HAP-1 (cell line): Measurements from ENCODE around the gene TSPYL1.

ENCODE experiments used
- DNase-seq, 2 experiments: peaks; one replicate each; pipeline ENCODE4 v3.0.0-alpha.2; 2016 to 2020; ENCODE audit warnings: low spot score in 2 of 2
- H3K27me3 ChIP-seq: fragments of 250-450 bp; sonication (Bioruptor Pico); 2 replicates; pipeline ENCODE4 v1.5.1; 2020; ENCODE audit warnings: low read depth, mild to moderate bottlenecking, moderate library complexity
- H3K36me3 ChIP-seq: fragments of 250-450 bp; sonication (Bioruptor Pico); replicated peaks from 2 replicates; pipeline ENCODE4 v1.5.1; 2020; ENCODE audit warnings: mild to moderate bottlenecking
- H3K4me1 ChIP-seq: fragments of 250-450 bp; sonication (Bioruptor Pico); 2 replicates; pipeline ENCODE4 v1.5.1; 2020; ENCODE audit warnings: mild to moderate bottlenecking
- H3K4me3 ChIP-seq: fragments of 250-450 bp; sonication (Bioruptor Pico); 2 replicates; pipeline ENCODE4 v1.5.1; 2020; ENCODE audit warnings: mild to moderate bottlenecking, moderate library complexity
- H3K9me3 ChIP-seq: fragments of 250-450 bp; sonication (Bioruptor Pico); 2 replicates; pipeline ENCODE4 v1.5.1; 2020; ENCODE audit warnings: mild to moderate bottlenecking, moderate library complexity
- in situ Hi-C: fragments of 300-500 bp; cut with MboI; formaldehyde crosslinking; loops from 3 replicates; pipeline ENCODE4 v1.14.3; 2020; ENCODE audit warnings: low sequenced_read_pairs, inconsistent platforms, mixed read lengths

TSPYL1 gene

DNA sequence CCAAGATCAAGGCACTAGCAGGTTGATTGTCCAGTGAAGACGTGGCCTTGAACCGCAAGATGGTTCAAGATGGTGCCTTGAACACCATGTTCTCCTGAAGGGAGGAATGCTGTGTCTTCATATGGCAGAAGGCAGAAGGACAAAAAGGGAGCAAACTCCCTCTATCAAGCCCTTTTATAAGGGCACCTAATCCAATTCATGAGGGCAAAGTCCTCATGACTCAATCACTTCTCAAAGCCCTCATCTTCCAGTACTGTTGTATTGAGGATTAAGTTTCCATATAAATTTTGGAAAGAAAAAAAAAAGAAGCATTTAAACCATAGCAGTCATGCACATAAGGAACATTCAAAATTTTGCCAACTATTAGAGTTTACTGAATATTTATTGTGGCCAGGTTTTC, 29.9 kb upstream of the TSPYL1 start:
- Histone ChIP-seq H3K36me3 (no peaks in the 10 kb centered on the region), H3K4me1 (no peaks in the 10 kb centered on the region), H3K9me3 (no peaks in the 10 kb centered on the region), H3K4me3 (no peak overlapping the region), H3K27me3 (peaks cover 3% of the 10 kb centered on the region; the same call in 1 of the 2 replicates)
- DNase-seq = no peak
- in situ Hi-C loops = no loop called here

DNA sequence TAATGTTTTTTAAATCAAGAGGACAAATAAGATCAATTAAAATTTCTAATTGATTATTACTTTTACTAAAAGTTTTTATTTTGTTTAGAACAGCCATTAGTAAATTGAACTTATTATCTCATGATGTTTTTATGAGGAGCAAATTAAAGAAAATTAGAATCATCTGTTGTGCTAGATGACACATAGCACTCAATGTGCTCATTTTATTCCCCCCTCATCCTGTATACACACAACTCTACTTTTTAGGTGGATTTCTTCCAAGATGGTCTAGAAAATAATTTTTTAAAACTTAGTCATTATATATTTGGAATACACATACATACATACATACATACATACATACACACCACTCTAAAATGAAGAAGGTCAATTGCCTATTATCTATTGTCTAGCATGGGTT, 29.3 kb upstream of the TSPYL1 start:
- DNase-seq = no peak
- in situ Hi-C loops = no loop called here
- Histone ChIP-seq H3K4me3 (no peak overlapping the region), H3K4me1 (no peaks in the 10 kb centered on the region), H3K36me3 (no peaks in the 10 kb centered on the region), H3K9me3 (no peaks in the 10 kb centered on the region), H3K27me3 (peaks cover 5% of the 10 kb centered on the region; the same call in 1 of the 2 replicates)

DNA sequence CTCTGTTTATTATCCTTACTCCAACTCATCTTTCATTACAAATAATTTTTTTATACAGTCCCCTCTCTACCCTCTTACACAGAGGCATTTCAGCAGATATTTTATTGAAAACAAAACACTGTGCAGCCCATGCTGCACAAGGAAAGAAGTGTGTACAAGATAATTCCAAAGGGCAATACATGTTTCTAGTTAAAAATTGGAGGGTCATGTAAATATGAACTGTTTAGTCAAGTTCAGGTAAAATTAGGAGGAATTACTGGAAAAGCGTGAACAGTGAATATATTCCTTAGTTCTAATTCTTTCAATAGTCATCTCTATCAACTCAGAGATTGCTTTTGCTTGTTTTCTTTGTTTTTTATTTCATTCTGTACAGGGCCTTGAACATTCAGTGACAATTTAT, 27.9 kb upstream of the TSPYL1 start:
- no peaks in the 10 kb centered on the region for H3K4me1 ChIP-seq
- no peak overlapping the region for H3K4me3 ChIP-seq
- H3K27me3 ChIP-seq = peaks cover 5% of the 10 kb centered on the region; the same call in 1 of the 2 replicates
- in situ Hi-C loops = no loop called here
- no peak for DNase-seq
- no peaks in the 10 kb centered on the region for H3K36me3 ChIP-seq
- no peaks in the 10 kb centered on the region for H3K9me3 ChIP-seq

DNA sequence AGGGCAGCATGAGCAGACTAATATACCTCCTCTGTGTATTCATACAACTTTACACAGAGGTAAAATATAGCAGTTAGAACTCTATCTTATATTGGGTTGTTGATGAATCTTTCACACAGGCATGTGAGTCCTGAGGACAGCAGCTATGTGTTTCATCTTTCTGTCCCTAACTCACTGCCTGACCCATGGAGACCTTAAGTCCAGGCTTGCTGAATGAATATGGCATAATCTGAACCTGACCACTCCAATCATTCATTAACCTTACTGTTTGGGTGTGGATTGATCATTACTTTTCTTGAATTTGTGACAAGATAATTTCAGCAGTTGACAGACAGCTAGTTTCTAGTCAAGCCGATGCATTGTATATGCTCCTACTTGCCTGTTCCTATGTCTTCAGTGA, 27.3 kb upstream of the TSPYL1 start:
- Histone ChIP-seq H3K9me3 (no peaks in the 10 kb centered on the region), H3K36me3 (no peaks in the 10 kb centered on the region), H3K27me3 (peaks cover 5% of the 10 kb centered on the region; the same call in 1 of the 2 replicates), H3K4me3 (no peak overlapping the region), H3K4me1 (no peaks in the 10 kb centered on the region)
- no peak for DNase-seq
- in situ Hi-C loops = no loop called here

DNA sequence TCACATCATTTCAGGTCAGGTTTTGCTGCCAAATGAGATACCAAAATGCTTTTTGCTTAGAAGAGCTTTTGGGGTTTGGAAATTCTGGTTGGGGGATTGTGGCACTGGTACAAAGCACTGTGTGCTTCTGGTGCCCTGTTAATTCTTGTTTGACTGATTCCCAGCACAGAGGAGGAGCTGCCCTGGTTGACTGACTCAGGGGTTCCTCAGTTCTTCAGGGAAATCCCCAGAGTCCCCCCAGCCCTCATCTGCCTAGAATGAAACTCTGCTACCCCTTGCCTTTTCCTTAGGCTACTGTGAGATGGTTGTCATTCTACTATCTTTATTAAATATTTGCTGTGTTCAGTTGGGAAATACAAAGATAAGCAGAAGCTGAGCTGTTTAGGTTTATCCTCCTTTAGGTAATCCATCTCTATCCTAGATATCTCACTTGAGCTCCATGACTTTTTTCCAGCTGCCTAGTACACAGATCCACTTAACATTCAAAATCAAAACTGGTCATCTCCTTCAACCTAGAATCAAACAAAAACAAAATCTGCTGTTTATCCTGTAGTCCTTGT, 24.9 kb upstream of the TSPYL1 start:
- in situ Hi-C loops = no loop called here
- Histone ChIP-seq H3K36me3 (no peaks in the 10 kb centered on the region), H3K4me1 (no peaks in the 10 kb centered on the region), H3K9me3 (no peaks in the 10 kb centered on the region), H3K27me3 (peaks cover 10% of the 10 kb centered on the region), H3K4me3 (no peak overlapping the region)
- no peak for DNase-seq

DNA sequence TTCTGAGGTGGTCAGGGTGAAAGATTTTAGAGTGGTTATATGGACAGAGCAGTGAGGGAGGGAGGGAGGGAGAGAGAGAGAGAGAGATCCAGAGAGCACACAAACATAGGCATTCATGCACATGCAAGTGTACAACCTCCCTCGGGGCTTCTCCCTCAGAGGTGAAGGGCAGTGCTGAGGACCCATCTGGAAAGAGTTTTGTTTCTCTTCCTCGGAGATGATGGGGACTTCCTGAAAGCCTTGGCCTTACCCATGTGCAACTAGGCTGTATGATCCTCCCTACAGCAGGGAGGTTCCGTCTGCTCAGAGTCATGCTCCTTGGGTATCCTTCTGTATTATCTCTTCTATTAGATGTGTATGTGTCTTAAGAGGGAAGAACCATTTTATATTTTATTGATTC, 21.4 kb upstream of the TSPYL1 start:
- in situ Hi-C loops = no loop called here

DNA sequence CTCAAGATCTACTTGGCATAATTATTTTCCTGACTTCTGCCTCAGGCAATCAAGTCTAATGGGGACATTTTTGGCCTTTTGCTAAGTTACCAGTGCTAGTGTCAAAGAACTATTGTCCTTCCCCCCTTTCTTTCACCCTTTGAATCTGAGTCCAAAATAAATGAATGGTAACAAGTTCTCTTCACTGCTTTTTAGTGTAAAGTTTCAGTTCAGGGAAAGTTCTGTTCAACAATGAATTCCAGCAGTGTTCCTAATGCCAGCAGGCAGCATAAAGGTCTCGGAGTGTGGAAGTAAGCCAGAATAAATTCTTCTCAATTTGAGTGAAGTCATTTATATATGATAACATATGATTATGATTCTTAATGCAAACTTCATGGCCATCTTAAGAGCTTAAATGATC, 20.8 kb upstream of the TSPYL1 start:
- DNase-seq = no peak
- Histone ChIP-seq H3K36me3 (no peaks in the 10 kb centered on the region), H3K27me3 (peaks cover 15% of the 10 kb centered on the region), H3K4me1 (no peaks in the 10 kb centered on the region), H3K4me3 (no peak overlapping the region), H3K9me3 (no peaks in the 10 kb centered on the region; the same call in 1 of the 2 replicates)
- in situ Hi-C loops = no loop called here

More for the DNA sequence above, 21.4 kb upstream of the TSPYL1 start:
- Histone ChIP-seq H3K36me3 (no peaks in the 10 kb centered on the region), H3K4me3 (no peak overlapping the region), H3K27me3 (peaks cover 13% of the 10 kb centered on the region), H3K4me1 (no peaks in the 10 kb centered on the region), H3K9me3 (no peaks in the 10 kb centered on the region; the same call in 1 of the 2 replicates)
- no peak for DNase-seq

DNA sequence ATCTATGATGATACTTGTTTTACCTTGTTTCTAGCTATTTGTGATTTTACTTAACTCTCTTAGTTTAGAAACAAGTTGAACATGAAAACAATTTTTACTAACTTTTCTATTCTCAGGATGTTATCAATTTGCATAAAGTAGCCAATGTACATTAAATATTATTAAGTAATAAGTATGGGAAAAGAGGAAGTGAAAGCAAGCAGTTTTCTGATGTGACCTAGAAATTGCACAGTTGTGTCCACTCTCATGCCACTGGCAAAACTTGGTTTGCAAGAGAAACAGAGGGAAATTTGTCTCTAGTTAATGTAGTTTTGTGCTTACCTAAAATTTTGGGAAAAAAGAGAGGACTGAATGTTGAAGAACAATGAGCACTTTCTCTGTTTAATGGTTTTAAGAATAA, 19.2 kb upstream of the TSPYL1 start:
- no peak overlapping the region for H3K4me3 ChIP-seq
- in situ Hi-C loops = loop anchor here (25.0 kb wide), 1 partner anchor 363 kb away; the partner anchor contains the start of gene ZUP1
- H3K9me3 ChIP-seq = no peaks in the 10 kb centered on the region; the same call in 1 of the 2 replicates
- peaks cover 14% of the 10 kb centered on the region for H3K27me3 ChIP-seq
- no peaks in the 10 kb centered on the region for H3K36me3 ChIP-seq
- H3K4me1 ChIP-seq = no peaks in the 10 kb centered on the region
- no peak for DNase-seq

DNA sequence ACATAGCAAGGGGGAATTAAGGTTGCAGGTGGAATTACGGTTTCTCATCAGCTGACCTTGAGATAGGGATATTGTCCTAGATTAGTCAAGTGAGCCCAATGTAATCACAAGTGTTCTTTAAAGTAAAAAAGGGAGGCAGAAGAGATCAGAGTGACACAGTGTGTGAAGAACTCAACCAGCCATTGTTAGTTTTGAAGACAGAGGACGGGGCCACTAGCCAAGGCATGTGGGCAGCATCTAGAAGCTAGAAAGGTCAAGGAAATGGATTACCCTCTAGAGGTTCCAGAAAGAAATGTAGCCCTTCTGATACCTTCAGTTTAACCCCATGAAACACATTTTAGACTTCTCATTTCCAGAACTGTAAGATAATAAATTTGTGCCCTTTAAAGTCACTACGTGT, 18.5 kb upstream of the TSPYL1 start:
- no peak for DNase-seq
- Histone ChIP-seq H3K9me3 (no peaks in the 10 kb centered on the region; the same call in 1 of the 2 replicates), H3K4me3 (no peak overlapping the region), H3K27me3 (peaks cover 14% of the 10 kb centered on the region), H3K4me1 (no peaks in the 10 kb centered on the region), H3K36me3 (no peaks in the 10 kb centered on the region)
- in situ Hi-C loops = loop anchor here (25.0 kb wide), 1 partner anchor 364 kb away; the partner anchor contains the start of gene ZUP1

DNA sequence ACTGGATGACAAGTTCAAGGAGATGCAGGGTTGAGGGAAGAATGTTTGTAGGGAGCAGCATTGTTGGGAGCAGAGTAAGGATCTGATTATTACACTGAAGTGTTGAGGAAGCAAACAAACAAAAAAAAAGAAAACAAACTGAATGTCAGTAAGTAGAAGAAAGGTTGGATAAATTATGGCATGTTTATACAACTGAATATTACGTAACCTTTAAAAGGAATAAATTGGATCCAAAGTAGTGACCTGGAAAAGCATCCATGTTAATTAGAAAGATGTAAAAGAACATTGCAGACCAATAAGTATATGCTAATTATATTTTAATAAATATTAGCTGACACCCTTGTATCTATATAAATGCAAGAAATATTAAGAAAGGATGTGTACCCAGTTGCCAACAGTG, 12.8 kb upstream of the TSPYL1 start:
- no peaks in the 10 kb centered on the region for H3K36me3 ChIP-seq
- no peak for DNase-seq
- H3K4me3 ChIP-seq = no peak overlapping the region
- peaks cover 31% of the 10 kb centered on the region for H3K27me3 ChIP-seq
- no peaks in the 10 kb centered on the region for H3K4me1 ChIP-seq
- in situ Hi-C loops = loop anchor here (25.0 kb wide), 1 partner anchor 370 kb away; the partner anchor contains the start of gene ZUP1
- H3K9me3 ChIP-seq = no peaks in the 10 kb centered on the region

DNA sequence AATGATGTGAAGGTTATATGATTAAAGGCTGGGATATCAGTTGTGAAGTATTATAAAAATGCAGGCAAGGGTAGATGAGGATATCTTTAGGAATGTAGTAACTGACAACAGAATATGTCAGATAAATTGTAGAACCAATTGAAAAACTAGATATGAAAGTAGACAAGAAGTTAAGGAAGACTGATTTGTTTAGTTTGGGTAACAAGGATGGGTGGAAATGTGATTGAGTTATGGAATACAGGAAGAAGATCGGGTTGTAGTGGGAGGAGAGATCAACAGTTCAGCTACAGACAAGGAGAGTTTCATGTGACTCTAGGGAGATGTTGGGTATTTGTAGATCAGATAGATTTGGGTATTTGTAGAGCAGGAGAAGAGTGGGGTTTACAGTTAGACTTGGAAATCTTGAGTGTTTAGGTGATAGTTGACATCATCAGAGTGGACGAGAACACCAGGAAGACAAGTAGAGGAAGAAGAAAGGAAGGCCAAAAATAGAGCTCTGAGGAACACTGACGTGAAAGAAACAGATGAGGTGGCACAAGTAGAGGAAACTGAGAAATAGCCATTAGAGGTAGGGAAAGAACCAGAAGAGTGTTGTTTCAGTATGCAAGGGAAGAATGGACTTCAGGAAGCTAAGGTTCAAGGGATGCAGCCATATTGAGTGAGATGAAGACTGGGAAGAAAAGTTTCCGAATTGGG, 12.1 kb upstream of the TSPYL1 start:
- Histone ChIP-seq H3K4me1 (no peaks in the 10 kb centered on the region), H3K36me3 (no peaks in the 10 kb centered on the region), H3K27me3 (peaks cover 31% of the 10 kb centered on the region), H3K9me3 (no peaks in the 10 kb centered on the region), H3K4me3 (no peak overlapping the region)
- in situ Hi-C loops = loop anchor here (25.0 kb wide), 1 partner anchor 370 kb away; the partner anchor contains the start of gene ZUP1
- no peak for DNase-seq

DNA sequence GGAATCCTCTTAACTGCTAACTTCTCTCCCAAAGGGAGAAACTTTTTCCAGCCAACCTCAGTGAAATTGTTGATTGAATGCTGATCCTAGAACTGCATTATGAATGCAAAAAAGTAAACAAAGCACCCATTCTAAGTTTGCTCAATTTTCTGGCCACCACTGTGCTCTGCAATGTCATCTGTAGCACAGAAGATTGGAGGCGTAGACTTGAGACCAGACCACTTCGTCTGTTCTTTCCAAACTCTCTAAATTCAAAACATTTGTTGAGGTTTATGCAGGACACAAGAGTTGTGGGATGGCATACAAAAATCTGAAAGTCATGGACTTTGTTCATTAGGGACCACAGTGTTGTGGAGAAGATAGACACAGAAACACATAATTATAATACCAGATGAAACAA, 11.1 kb upstream of the TSPYL1 start:
- no peak for DNase-seq
- Histone ChIP-seq H3K27me3 (peaks cover 31% of the 10 kb centered on the region), H3K36me3 (no peaks in the 10 kb centered on the region), H3K4me3 (no peak overlapping the region), H3K4me1 (no peaks in the 10 kb centered on the region), H3K9me3 (no peaks in the 10 kb centered on the region)
- in situ Hi-C loops = loop anchor here (25.0 kb wide), 1 partner anchor 372 kb away; the partner anchor contains the start of gene ZUP1

DNA sequence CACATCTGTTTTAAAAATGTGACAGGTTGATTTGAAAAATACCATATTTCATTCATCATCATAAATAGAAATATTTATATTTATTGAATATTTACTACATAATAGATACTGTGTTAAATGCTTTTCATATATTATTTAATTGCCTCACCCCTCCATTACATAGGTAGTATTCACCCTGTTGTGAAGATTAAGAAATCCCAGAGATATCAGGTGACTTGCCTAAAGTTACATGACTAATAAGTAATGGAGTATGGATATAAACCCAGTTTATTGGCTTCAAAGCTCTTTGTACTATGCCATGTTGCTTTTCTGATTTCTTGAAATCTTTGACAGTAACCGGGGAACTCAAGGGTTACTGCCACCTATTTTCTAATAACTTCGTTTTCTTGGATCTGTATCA, 10.1 kb upstream of the TSPYL1 start:
- Histone ChIP-seq H3K4me3 (no peak overlapping the region), H3K27me3 (peaks cover 29% of the 10 kb centered on the region), H3K4me1 (no peaks in the 10 kb centered on the region), H3K36me3 (no peaks in the 10 kb centered on the region), H3K9me3 (no peaks in the 10 kb centered on the region)
- no peak for DNase-seq
- in situ Hi-C loops = loop anchor here (25.0 kb wide), 1 partner anchor 372 kb away; the partner anchor contains the start of gene ZUP1

DNA sequence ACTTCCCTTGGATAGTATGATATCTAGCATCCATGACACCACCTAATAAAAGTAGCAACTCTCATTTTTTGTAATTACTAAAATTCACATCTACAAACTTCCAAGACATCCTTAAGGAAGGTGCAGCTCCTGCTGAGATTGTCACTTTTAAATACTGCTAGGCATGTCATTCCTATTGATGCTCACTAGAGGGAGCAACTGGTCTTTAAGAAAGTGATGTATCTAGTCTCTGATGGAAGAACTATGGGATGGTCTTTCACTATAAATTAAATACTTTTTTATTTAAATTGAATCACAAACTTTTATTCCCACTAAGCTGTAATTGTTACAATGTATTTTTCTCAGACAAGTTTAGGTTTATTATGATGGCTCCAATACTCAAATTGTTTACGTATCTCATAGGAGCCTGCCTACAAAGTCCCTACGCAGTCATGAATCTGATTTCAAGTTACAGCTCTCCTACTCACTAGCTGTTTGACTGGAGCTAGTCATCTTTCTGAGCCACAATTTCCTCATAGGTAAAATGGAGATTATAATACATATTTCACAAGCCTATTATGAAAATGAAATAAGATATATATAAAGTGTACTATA, 8.1 kb upstream of the TSPYL1 start:
- Histone ChIP-seq H3K4me3 (no peak overlapping the region), H3K36me3 (no peaks in the 10 kb centered on the region), H3K27me3 (peaks cover 30% of the 10 kb centered on the region), H3K9me3 (no peaks in the 10 kb centered on the region), H3K4me1 (no peaks in the 10 kb centered on the region)
- peak in 1 of 2 experiments; percentile 52 for DNase-seq
- in situ Hi-C loops = loop anchor here (25.0 kb wide), 1 partner anchor 375 kb away; the partner anchor contains the start of gene ZUP1
